CD4-positive, alpha-beta memory T cell (primary cell): Measurements from ENCODE around the gene TRIM43B. TPM values are rescaled to one million over a fixed set of nuclear protein-coding genes. Genes with fewer than 3 reads are reported as not detected.
"Not testable (repeated sequence)": the region's sequence is repeated elsewhere in the genome, so short reads cannot be mapped to it uniquely, and the experiment has no call there.

Experiments
- CTCF ChIA-PET: fragments of 350-600 bp; sonication (Branson Sonifier 250); formaldehyde crosslinking; loops from one replicate; lab custom pipeline; 2021; ENCODE audit warnings: inconsistent platforms; ENCODE audit not compliant: partially characterized antibody; lab: Charles Lee
- POLR2A ChIA-PET: fragments of 350-600 bp; sonication (Branson Sonifier 250); formaldehyde crosslinking; loops from one replicate; lab custom pipeline; 2021; ENCODE audit not compliant: partially characterized antibody; lab: Charles Lee
- DNase-seq, 5 donors: peaks; one replicate each; pipeline versions ENCODE4 v3.0.0 to v3.0.0-alpha.2; 2020 to 2022; ENCODE audit warnings: mixed read lengths in 1 of 5
- H3K27ac ChIP-seq: one replicate; pipeline ENCODE4 v1.7.0; 2013; ENCODE audit warnings: low read depth, low read length
- H3K27me3 ChIP-seq: 2 replicates; pipeline ENCODE4 v1.7.0; 2013; ENCODE audit warnings: mild to moderate bottlenecking, low read length, moderate library complexity; ENCODE audit not compliant: insufficient read depth
- H3K36me3 ChIP-seq: 2 replicates; pipeline ENCODE4 v1.7.0; 2013; ENCODE audit warnings: mild to moderate bottlenecking, low read length, moderate library complexity; ENCODE audit not compliant: insufficient read depth
- H3K4me1 ChIP-seq: 2 replicates; pipeline ENCODE4 v1.7.0; 2013; ENCODE audit warnings: mild to moderate bottlenecking, low read length, moderate library complexity; ENCODE audit not compliant: insufficient read depth
- H3K4me3 ChIP-seq, 2 donors: one replicate each; pipeline ENCODE4 v1.7.0; 2013; ENCODE audit warnings: low read length in 2 of 2, mild to moderate bottlenecking in 1 of 2
- H3K9me3 ChIP-seq, 2 donors: one replicate each; pipeline ENCODE4 v1.7.0; 2013; ENCODE audit warnings: low read length in 2 of 2, control low read depth in 1 of 2; ENCODE audit not compliant: control insufficient read depth in 1 of 2
- H3K27ac Mint-ChIP-seq, 7 donors: one replicate each; pipeline ENCODE4 v1.8.0; 2020 to 2021; ENCODE audit warnings: mixed read lengths in 7 of 7, mild to moderate bottlenecking in 6 of 7, inconsistent platforms in 3 of 7, moderate library complexity in 3 of 7
- H3K27me3 Mint-ChIP-seq, 2 donors: one replicate each; pipeline ENCODE4 v1.8.0; 2020 to 2021; ENCODE audit warnings: mixed read lengths in 2 of 2
- H3K36me3 Mint-ChIP-seq, 2 donors: one replicate each; pipeline ENCODE4 v1.8.0; 2020 to 2021; ENCODE audit warnings: mixed read lengths in 2 of 2, inconsistent platforms in 1 of 2, mild to moderate bottlenecking in 1 of 2
- H3K4me1 Mint-ChIP-seq, 4 donors: one replicate each; pipeline ENCODE4 v1.8.0; 2020 to 2021; ENCODE audit warnings: mixed read lengths in 4 of 4, mild to moderate bottlenecking in 1 of 4
- H3K4me3 Mint-ChIP-seq, 8 donors: one replicate each; pipeline ENCODE4 v1.8.0; 2020 to 2021; ENCODE audit warnings: mixed read lengths in 8 of 8, mild to moderate bottlenecking in 7 of 8, moderate library complexity in 6 of 8, inconsistent platforms in 3 of 8
- H3K9me3 Mint-ChIP-seq, 8 donors: one replicate each; pipeline ENCODE4 v1.8.0; 2020 to 2021; ENCODE audit warnings: mixed read lengths in 8 of 8, mild to moderate bottlenecking in 5 of 8, inconsistent platforms in 3 of 8, moderate library complexity in 1 of 8
- intact Hi-C: fragments of 100-400 bp; cut with micrococcal nuclease; formaldehyde crosslinking; loops from one replicate; pipeline ENCODE4 v1.15.1; 2023
- polyA plus RNA-seq, 2 donors: library from polyadenylated mRNA; unstranded; fragments of 300-500 nt; fragmentation: Illumina TruSeq; gene quantifications; one replicate each; pipeline ENCODE4 v1.2.3, GENCODE V29; 2021
- total RNA-seq, 2 experiments: library from RNA; stranded (reverse); gene quantifications; one replicate each; pipeline ENCODE4 v1.2.3, GENCODE V29; 2021

TRIM43B gene
- total and polyA plus RNA-seq, 4 experiments from 2014 or later: not detected

DNA sequence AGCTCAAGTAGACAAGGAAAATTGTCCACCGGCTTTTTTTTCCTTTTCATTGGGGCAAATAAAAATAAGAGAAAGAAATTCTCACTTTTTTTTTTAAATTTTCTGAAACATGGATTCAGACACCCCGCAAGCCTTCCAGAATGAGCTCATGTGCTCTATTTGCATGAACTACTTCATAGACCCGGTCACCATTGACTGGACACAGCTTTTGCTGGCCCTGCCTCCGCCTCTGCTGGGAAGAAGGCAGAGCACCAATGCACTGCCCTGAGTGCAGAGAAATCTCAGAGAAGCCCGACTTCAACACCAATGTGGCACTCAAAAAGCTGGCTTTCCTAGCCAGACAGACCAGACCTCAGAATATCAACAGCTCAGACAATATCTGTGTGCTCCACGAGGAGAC is 30.2 kb upstream of the TRIM43B start:
- POLR2A ChIA-PET: no interaction called here
- CTCF ChIA-PET: no interaction called here

DNA sequence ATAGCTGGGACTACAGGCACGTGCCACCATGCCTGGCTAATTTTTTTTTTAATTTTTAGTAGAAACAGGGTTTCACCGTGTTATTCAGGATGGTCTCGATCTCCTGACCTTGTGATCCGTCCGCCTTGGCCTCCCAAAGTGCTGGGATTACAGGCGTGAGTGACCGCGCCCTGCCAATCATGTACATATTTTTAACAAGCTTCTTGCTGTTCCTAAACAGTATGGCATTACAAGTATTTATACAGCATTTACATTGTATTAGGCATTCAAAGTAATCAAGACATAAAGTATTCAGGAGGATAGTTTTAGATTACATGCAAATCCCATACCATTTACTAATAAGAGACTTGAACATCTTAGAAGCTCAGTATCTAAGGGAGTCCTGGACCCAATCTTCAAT is 29.7 kb upstream of the TRIM43B start:
- DNase-seq, H3K27ac ChIP-seq, H3K36me3 Mint-ChIP-seq, H3K27ac Mint-ChIP-seq, H3K4me1 Mint-ChIP-seq, H3K4me3 ChIP-seq, H3K4me1 ChIP-seq, POLR2A ChIA-PET, H3K27me3 Mint-ChIP-seq, H3K9me3 Mint-ChIP-seq, CTCF ChIA-PET, H3K4me3 Mint-ChIP-seq, H3K36me3 ChIP-seq, H3K9me3 ChIP-seq, H3K27me3 ChIP-seq, intact Hi-C loops: not testable (repeated sequence)

More for the DNA sequence above, 30.2 kb upstream of the TRIM43B start:
- Histone ChIP-seq H3K36me3 (no peaks in the 10 kb centered on the region), H3K27ac (no peak overlapping the region), H3K4me1 (no peaks in the 10 kb centered on the region), H3K4me3 (no peak overlapping the region), H3K27me3 (no peaks in the 10 kb centered on the region), H3K9me3 (no peaks in the 10 kb centered on the region)
- intact Hi-C loops: no loop called here
- no peak for DNase-seq
- Mint-ChIP-seq H3K27ac (no peak overlapping the region), H3K4me3 (no peak overlapping the region), H3K36me3 (no peaks in the 10 kb centered on the region), H3K4me1 (no peaks in the 10 kb centered on the region), H3K9me3 (no peaks in the 10 kb centered on the region), H3K27me3 (peaks cover 4 to 10% of the 10 kb centered on the region in 2 donors)

DNA sequence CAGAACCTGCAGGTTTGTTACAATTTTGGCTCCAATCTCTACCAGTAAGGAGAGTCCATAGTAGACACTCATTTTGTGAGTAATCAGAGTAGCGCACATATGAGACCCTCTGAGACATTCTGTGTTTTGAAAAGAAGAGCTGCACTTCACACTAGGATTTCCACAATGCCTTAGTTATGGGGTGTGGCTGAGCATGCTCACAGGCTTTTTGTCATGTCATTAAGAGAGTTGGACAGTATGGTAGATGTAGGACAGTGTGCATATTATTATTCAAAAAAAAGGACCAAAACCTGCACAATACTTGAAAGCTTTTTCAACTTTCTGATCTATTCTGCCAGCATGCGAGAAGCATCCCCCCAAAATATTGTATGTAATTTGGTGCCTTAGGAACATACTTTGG is 24.9 kb upstream of the TRIM43B start:
- Mint-ChIP-seq H3K4me3 (no peak overlapping the region), H3K27me3 (peaks cover 4 to 5% of the 10 kb centered on the region in 2 donors), H3K4me1 (no peaks in the 10 kb centered on the region), H3K9me3 (no peaks in the 10 kb centered on the region), H3K27ac (no peak overlapping the region), H3K36me3 (no peaks in the 10 kb centered on the region)
- Histone ChIP-seq H3K4me1 (no peaks in the 10 kb centered on the region), H3K27me3 (no peaks in the 10 kb centered on the region), H3K36me3 (no peaks in the 10 kb centered on the region), H3K4me3 (no peak overlapping the region), H3K27ac (no peak overlapping the region), H3K9me3 (no peaks in the 10 kb centered on the region)
- CTCF ChIA-PET: no interaction called here
- no peak for DNase-seq
- intact Hi-C loops: no loop called here
- POLR2A ChIA-PET: no interaction called here

DNA sequence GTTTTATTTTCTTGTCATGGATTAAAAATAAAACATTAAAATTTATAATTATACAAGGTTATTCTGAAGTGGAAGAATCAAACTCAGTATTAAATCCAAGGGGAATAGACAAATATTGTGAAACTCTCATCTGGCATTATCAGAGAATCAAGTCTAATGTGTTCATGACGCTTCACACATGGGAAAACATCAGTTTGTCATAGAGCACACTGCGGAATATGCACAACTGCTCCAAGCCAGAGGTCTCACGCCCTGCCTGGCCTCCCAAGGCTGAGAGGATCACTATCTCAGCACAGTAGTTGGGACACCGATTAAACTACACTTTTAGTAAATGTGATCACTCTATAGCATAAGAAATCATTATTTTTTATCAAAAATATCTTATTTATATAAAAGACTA is 20.7 kb upstream of the TRIM43B start:
- CTCF ChIA-PET: no interaction called here
- Histone ChIP-seq H3K36me3 (no peaks in the 10 kb centered on the region), H3K27me3 (no peaks in the 10 kb centered on the region), H3K4me1 (no peaks in the 10 kb centered on the region), H3K27ac (no peak overlapping the region), H3K9me3 (no peaks in the 10 kb centered on the region), H3K4me3 (no peak overlapping the region)
- DNase-seq: no peak
- Mint-ChIP-seq H3K27me3 (peaks cover 0 to 5% of the 10 kb centered on the region in 2 donors), H3K27ac (no peak overlapping the region), H3K4me1 (no peaks in the 10 kb centered on the region), H3K9me3 (no peaks in the 10 kb centered on the region), H3K4me3 (no peak overlapping the region), H3K36me3 (no peaks in the 10 kb centered on the region)
- POLR2A ChIA-PET: no interaction called here
- intact Hi-C loops: no loop called here

DNA sequence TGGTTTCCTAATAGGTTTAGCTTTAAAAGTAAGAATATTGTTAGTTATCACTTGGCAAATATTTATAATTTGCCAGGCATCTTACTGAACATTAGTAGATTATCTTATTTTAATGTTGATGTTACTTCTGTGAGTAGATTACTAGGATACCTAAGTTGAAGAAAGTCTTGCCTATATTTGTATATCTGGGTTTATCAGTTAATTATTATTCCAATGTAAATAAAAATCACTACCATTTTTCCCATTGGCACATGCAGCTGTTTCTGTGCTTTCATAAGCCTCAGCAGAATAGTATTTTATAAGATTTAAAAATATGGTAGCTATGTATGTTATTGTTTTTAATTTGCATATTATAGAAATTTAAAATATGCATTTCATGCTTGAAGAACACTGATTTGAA is 16.3 kb upstream of the TRIM43B start:
- Histone ChIP-seq H3K9me3 (no peaks in the 10 kb centered on the region), H3K27ac (no peak overlapping the region), H3K36me3 (no peaks in the 10 kb centered on the region), H3K4me1 (no peaks in the 10 kb centered on the region), H3K27me3 (peaks cover 3% of the 10 kb centered on the region), H3K4me3 (no peak overlapping the region)
- Mint-ChIP-seq H3K4me3 (no peak overlapping the region), H3K9me3 (no peaks in the 10 kb centered on the region), H3K27ac (no peak overlapping the region), H3K27me3 (peaks cover 0 to 5% of the 10 kb centered on the region in 2 donors), H3K4me1 (no peaks in the 10 kb centered on the region), H3K36me3 (no peaks in the 10 kb centered on the region)
- no peak for DNase-seq
- POLR2A ChIA-PET: no interaction called here
- intact Hi-C loops: no loop called here
- CTCF ChIA-PET: interaction anchor here (1.5 kb wide), 1 partner anchor 88 kb away, joined by 4 read pairs; no protein-coding TSS in a partner anchor

DNA sequence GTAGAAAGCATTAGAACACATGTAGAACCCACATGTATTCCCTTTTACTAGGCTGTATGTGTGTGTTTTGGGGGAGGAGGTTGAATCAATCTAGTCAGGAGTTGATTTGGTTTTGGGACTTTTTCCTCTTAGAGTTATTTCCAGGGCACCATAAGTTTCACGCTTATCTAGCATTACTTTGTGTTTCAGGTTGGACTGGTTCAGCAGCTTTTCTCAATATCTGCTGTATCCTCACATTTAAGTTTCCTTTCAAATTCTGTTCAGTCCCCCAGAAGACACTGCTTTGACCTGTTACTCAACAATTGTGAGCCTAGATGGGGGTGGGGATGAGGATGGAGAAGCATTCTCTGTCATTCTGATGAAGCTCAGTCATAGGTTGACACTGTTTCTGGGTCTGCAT is 7.5 kb upstream of the TRIM43B start:
- POLR2A ChIA-PET, H3K4me3 Mint-ChIP-seq, H3K4me1 Mint-ChIP-seq, H3K36me3 Mint-ChIP-seq, H3K9me3 ChIP-seq, H3K36me3 ChIP-seq, H3K9me3 Mint-ChIP-seq, CTCF ChIA-PET, H3K27me3 ChIP-seq, intact Hi-C loops, DNase-seq, H3K27ac ChIP-seq, H3K4me1 ChIP-seq, H3K27ac Mint-ChIP-seq, H3K4me3 ChIP-seq, H3K27me3 Mint-ChIP-seq: not testable (repeated sequence)

DNA sequence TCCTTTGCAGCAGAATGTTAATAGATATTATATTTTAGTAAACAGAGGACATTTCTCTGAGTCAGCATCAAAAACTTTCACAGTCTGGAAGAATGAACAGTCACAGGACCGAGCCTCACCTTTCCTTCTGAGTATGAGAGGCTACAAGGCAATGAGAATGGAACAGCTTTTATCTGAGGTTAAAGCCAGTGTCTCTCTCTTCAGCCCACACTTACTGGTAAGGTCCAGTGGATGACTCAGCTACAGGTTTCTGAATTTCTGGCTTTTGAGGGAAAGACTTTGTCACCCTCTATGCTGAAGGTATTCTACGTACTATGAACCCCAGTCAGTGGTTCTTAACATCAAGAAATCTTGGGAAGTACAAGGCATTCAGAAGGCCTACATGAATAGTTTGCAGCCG is 9.5 kb downstream of the TRIM43B start:
- H3K9me3 Mint-ChIP-seq, H3K36me3 ChIP-seq, H3K27ac ChIP-seq, DNase-seq, H3K9me3 ChIP-seq, H3K27me3 ChIP-seq, H3K27me3 Mint-ChIP-seq, H3K4me3 ChIP-seq, intact Hi-C loops, H3K36me3 Mint-ChIP-seq, H3K4me3 Mint-ChIP-seq, H3K4me1 Mint-ChIP-seq, CTCF ChIA-PET, H3K27ac Mint-ChIP-seq, POLR2A ChIA-PET, H3K4me1 ChIP-seq: not testable (repeated sequence)

DNA sequence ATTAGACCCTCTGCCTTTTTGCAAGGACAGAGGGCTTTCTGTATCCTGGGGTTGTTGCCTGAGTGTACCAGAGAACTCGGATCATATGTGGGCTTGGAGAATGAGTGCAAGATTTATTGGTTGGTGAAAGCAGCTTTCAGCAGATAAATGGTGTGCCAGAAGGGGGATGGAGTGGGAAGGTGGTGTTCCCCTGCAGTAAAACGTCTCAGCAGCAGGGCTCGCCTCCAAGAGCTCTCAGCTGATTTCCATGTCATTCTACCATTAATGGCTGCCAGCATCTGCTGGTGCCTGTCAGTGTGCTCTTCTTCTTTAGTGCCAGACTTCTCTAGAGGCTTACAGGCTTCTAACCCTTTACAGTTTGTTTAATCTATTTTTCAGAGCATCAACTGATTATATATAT is 16.6 kb downstream of the TRIM43B start:
- intact Hi-C loops, H3K4me1 Mint-ChIP-seq, H3K36me3 ChIP-seq, H3K36me3 Mint-ChIP-seq, H3K27ac Mint-ChIP-seq, H3K4me1 ChIP-seq, DNase-seq, H3K27me3 ChIP-seq, POLR2A ChIA-PET, H3K27me3 Mint-ChIP-seq, H3K9me3 ChIP-seq, H3K9me3 Mint-ChIP-seq, H3K27ac ChIP-seq, H3K4me3 ChIP-seq, CTCF ChIA-PET, H3K4me3 Mint-ChIP-seq: not testable (repeated sequence)
